MM.1S (cell line): ENCODE results near the gene LRMDA.

ENCODE experiments used
- DNase-seq: peaks from one replicate; pipeline ENCODE4 v3.0.0-alpha.2; 2015
- H2AFZ ChIP-seq: fragments of 300-600 bp; sonication (generic); 2 replicates; pipeline ENCODE4 v1.6.0; 2016; ENCODE audit warnings: antibody characterized with exemption, low read length
- H3F3A ChIP-seq: fragments of 300-600 bp; sonication (generic); 2 replicates; pipeline ENCODE4 v1.6.1; 2016; ENCODE audit warnings: mild to moderate bottlenecking, antibody characterized with exemption, low read length, moderate library complexity, mixed read lengths; ENCODE audit not compliant: insufficient read depth
- H3K27ac ChIP-seq: fragments of 300-600 bp; sonication (generic); 2 replicates; pipeline ENCODE4 v1.5.1; 2016; ENCODE audit warnings: mild to moderate bottlenecking, low read length
- H3K27me3 ChIP-seq: fragments of 300-600 bp; sonication (generic); replicated peaks from 2 replicates; pipeline ENCODE4 v1.6.0; 2016; ENCODE audit warnings: low read length; ENCODE audit not compliant: insufficient read depth
- H3K36me3 ChIP-seq: fragments of 300-600 bp; sonication (generic); replicated peaks from 2 replicates; pipeline ENCODE4 v1.6.1; 2016; ENCODE audit warnings: mild to moderate bottlenecking, low read length, mixed read lengths; ENCODE audit not compliant: insufficient read depth
- H3K4me1 ChIP-seq: fragments of 300-600 bp; sonication (generic); 2 replicates; pipeline ENCODE4 v1.6.1; 2016; ENCODE audit warnings: low read length, mixed read lengths
- H3K4me2 ChIP-seq: fragments of 300-600 bp; sonication (generic); 2 replicates; pipeline ENCODE4 v1.6.0; 2016; ENCODE audit warnings: low read depth, low read length
- H3K4me3 ChIP-seq: fragments of 300-600 bp; sonication (generic); 2 replicates; pipeline ENCODE4 v1.5.1; 2016; ENCODE audit warnings: low read length, mixed read lengths
- H3K79me2 ChIP-seq: fragments of 300-600 bp; sonication (generic); 2 replicates; pipeline ENCODE4 v1.6.1; 2016; ENCODE audit warnings: mixed run types, low read length, mixed read lengths
- H3K9ac ChIP-seq: fragments of 300-600 bp; sonication (generic); 2 replicates; pipeline ENCODE4 v1.6.1; 2016; ENCODE audit warnings: low read length, mixed read lengths
- H3K9me2 ChIP-seq: fragments of 300-600 bp; sonication (generic); replicated peaks from 2 replicates; pipeline ENCODE4 v1.6.1; 2016; ENCODE audit warnings: mild to moderate bottlenecking, low read length, mixed read lengths; ENCODE audit not compliant: insufficient read depth
- H3K9me3 ChIP-seq: fragments of 300-600 bp; sonication (generic); replicated peaks from 2 replicates; pipeline ENCODE4 v1.6.1; 2016; ENCODE audit warnings: mild to moderate bottlenecking, low read length, mixed read lengths; ENCODE audit not compliant: insufficient read depth
- H4K20me1 ChIP-seq: fragments of 300-600 bp; sonication (generic); 2 replicates; pipeline ENCODE4 v1.6.1; 2016; ENCODE audit warnings: mild to moderate bottlenecking, low read length, moderate library complexity, mixed read lengths; ENCODE audit not compliant: insufficient read depth
- EZH2 ChIP-seq: fragments of 300-600 bp; sonication (generic); optimal IDR thresholded peaks from 2 replicates; pipeline ENCODE3; 2017; ENCODE audit warnings: low read depth, mild to moderate bottlenecking, antibody characterized with exemption, low read length, mixed read lengths
- EZH2phosphoT487 ChIP-seq: fragments of 300-600 bp; sonication (generic); IDR thresholded peaks from 2 replicates; pipeline ENCODE4 v1.6.1; 2018; ENCODE audit warnings: antibody characterized with exemption, low read length
- TF ChIP-seq, protein P1 (sequence below): fragments of 300-600 bp; sonication (generic); IDR thresholded peaks from 2 replicates; pipeline ENCODE4 v1.5.1; 2016; ENCODE audit warnings: antibody characterized with exemption, low read length, mixed read lengths

LRMDA gene

DNA sequence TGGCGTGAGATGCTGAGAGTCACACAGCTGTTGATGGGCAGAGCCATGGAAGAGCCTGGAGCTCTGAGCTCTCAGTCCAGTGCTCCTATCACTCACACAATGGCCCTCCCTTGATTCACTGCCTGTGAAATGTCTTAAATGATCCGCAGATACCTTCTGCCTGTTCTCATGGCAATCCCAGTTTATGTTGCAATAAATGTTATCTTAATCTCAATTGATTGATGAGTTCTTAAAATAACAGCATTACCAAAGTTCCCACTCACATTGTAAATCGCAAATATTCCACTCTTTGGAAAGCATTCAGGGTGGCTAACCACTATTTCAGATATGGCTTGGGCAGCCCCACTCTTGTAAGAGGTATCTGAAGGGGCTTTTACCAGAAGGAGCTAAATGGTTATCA is 865.5 kb downstream of the LRMDA start:
- H3K36me3 ChIP-seq: no peaks in the 10 kb centered on the region
- H3K9ac ChIP-seq: no peak overlapping the region
- H2AFZ ChIP-seq: no peak overlapping the region
- no peak overlapping the region for H3K27ac ChIP-seq
- H4K20me1 ChIP-seq: no peaks in the 10 kb centered on the region
- no peaks in the 10 kb centered on the region for H3K27me3 ChIP-seq
- no peak overlapping the region for H3K4me2 ChIP-seq
- no peaks in the 10 kb centered on the region for H3K4me1 ChIP-seq
- H3K79me2 ChIP-seq: no peaks in the 10 kb centered on the region
- no peaks in the 10 kb centered on the region for H3K9me3 ChIP-seq
- no peak overlapping the region for H3K4me3 ChIP-seq
- no peaks in the 10 kb centered on the region for H3F3A ChIP-seq
- no peaks in the 10 kb centered on the region for H3K9me2 ChIP-seq
- no peak for DNase-seq
- no peak for TF ChIP-seq EZH2
- TF ChIP-seq, protein P1, sequence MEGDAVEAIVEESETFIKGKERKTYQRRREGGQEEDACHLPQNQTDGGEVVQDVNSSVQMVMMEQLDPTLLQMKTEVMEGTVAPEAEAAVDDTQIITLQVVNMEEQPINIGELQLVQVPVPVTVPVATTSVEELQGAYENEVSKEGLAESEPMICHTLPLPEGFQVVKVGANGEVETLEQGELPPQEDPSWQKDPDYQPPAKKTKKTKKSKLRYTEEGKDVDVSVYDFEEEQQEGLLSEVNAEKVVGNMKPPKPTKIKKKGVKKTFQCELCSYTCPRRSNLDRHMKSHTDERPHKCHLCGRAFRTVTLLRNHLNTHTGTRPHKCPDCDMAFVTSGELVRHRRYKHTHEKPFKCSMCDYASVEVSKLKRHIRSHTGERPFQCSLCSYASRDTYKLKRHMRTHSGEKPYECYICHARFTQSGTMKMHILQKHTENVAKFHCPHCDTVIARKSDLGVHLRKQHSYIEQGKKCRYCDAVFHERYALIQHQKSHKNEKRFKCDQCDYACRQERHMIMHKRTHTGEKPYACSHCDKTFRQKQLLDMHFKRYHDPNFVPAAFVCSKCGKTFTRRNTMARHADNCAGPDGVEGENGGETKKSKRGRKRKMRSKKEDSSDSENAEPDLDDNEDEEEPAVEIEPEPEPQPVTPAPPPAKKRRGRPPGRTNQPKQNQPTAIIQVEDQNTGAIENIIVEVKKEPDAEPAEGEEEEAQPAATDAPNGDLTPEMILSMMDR: no peak
- TF ChIP-seq EZH2phosphoT487: no peak

DNA sequence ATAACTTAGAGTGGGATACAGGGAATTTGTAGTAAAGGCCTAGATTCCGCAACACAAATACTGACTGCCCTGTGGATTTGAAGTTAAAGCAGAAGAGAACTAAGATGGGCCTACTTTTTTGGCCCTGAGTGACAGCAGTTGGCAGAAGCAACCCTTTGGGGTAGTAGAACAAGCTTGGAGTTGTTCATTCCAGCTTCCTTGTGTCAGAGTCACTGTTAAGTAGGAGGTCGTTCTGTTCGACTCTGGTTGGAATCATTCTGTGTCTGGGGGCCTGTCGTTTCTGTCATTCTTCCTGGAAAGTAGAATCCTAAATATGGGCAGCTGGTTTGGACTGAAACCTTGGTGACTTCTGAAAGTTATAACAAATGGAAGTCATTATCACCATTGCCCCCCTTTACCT is 865.9 kb downstream of the LRMDA start:
- H3K9ac ChIP-seq: no peak overlapping the region
- H3K4me2 ChIP-seq: no peak overlapping the region
- no peaks in the 10 kb centered on the region for H3K79me2 ChIP-seq
- no peak overlapping the region for H3K4me3 ChIP-seq
- TF ChIP-seq EZH2phosphoT487: no peak
- no peak for TF ChIP-seq EZH2
- TF ChIP-seq, protein P1: no peak
- no peak overlapping the region for H2AFZ ChIP-seq
- no peaks in the 10 kb centered on the region for H3K27me3 ChIP-seq
- H3K9me3 ChIP-seq: no peaks in the 10 kb centered on the region
- H3F3A ChIP-seq: no peaks in the 10 kb centered on the region
- no peaks in the 10 kb centered on the region for H3K4me1 ChIP-seq
- no peak for DNase-seq
- H4K20me1 ChIP-seq: no peaks in the 10 kb centered on the region
- no peaks in the 10 kb centered on the region for H3K9me2 ChIP-seq
- H3K36me3 ChIP-seq: no peaks in the 10 kb centered on the region
- no peak overlapping the region for H3K27ac ChIP-seq

GRCh38 chr10:76297780-76298281 is 866.4 kb downstream of the LRMDA start:
- H2AFZ ChIP-seq: no peak overlapping the region
- H3K9me2 ChIP-seq: no peaks in the 10 kb centered on the region
- no peaks in the 10 kb centered on the region for H3K9me3 ChIP-seq
- H3F3A ChIP-seq: no peaks in the 10 kb centered on the region
- H3K4me2 ChIP-seq: no peak overlapping the region
- no peaks in the 10 kb centered on the region for H3K36me3 ChIP-seq
- no peaks in the 10 kb centered on the region for H3K4me1 ChIP-seq
- no peaks in the 10 kb centered on the region for H4K20me1 ChIP-seq
- no peaks in the 10 kb centered on the region for H3K27me3 ChIP-seq
- no peak overlapping the region for H3K4me3 ChIP-seq
- no peak overlapping the region for H3K27ac ChIP-seq
- no peak for DNase-seq
- no peak overlapping the region for H3K9ac ChIP-seq
- TF ChIP-seq EZH2phosphoT487: no peak
- TF ChIP-seq EZH2: no peak
- TF ChIP-seq, protein P1: no peak
- no peaks in the 10 kb centered on the region for H3K79me2 ChIP-seq
